Right lobe of liver (tissue), 6 donors: ENCODE data around the gene CNTN5. TPM values are rescaled to one million over a fixed set of nuclear protein-coding genes. Genes with fewer than 3 reads are reported as not detected.

Experiments
- ATAC-seq, 4 donors: fragments of 200-7000 bp; cut with Tn5 transposase; one replicate each; pipeline ENCODE4 v1.9.1; 2020; ENCODE audit warnings: mild to moderate bottlenecking in 4 of 4, moderate library complexity in 4 of 4
- DNase-seq, 3 donors: peaks; one replicate each; pipeline ENCODE4 v3.0.0-alpha.2; 2020
- H3K27ac ChIP-seq, 3 donors: fragments of 200-600 bp; one replicate each; pipeline ENCODE4 v1.8.0; 2022
- H3K27me3 ChIP-seq, 2 donors: fragments of 200-600 bp; one replicate each; pipeline ENCODE4 v1.8.0; 2022
- H3K36me3 ChIP-seq, 4 donors: fragments of 200-600 bp; sonication (generic) in 1 of 4; one replicate each; pipeline versions ENCODE4 v1.5.1 to v1.8.0; 2017 to 2022; ENCODE audit warnings: control low read depth in 1 of 4
- H3K4me1 ChIP-seq, 4 donors: fragments of 200-600 bp; sonication (generic) in 1 of 4; one replicate each; pipeline versions ENCODE4 v1.5.1 to v1.8.0; 2017 to 2022; ENCODE audit warnings: control low read depth in 1 of 4
- H3K4me3 ChIP-seq, 3 donors: fragments of 200-600 bp; one replicate each; pipeline ENCODE4 v1.8.0; 2022
- H3K9me3 ChIP-seq, 4 donors: fragments of 200-600 bp; sonication (generic) in 1 of 4; one replicate each; pipeline versions ENCODE4 v1.5.1 to v1.8.0; 2017 to 2022; ENCODE audit warnings: control low read depth in 1 of 4
- CTCF ChIP-seq, 4 donors: fragments of 200-600 bp in 3 of 4; fragments of 450-650 bp in 1 of 4; IDR thresholded peaks; one replicate each; pipeline versions ENCODE4 v1.5.1 to v1.8.0; 2016 to 2022; ENCODE audit warnings: antibody characterized with exemption in 4 of 4, mild to moderate bottlenecking in 2 of 4
- POLR2A ChIP-seq: fragments of 450-650 bp; IDR thresholded peaks from one replicate; pipeline ENCODE4 v1.6.1; 2017; ENCODE audit warnings: antibody characterized with exemption, mild to moderate bottlenecking
- WGBS: methylation state at CpG from one replicate; pipeline ENCODE4 v1.1.6; 2018; ENCODE audit warnings: low coverage, low lambda C conversion rate; ENCODE audit not compliant: insufficient coverage; ENCODE audit errors: missing lambda C conversion rate; 5-methylcytosine and 5-hydroxymethylcytosine counted together
- intact Hi-C, 2 donors: fragments of 100-400 bp; cut with DNase I; formaldehyde crosslinking; loops; one replicate each; pipeline versions ENCODE4 v1.11.2 to v1.14.1; 2022
- total RNA-seq, 6 experiments: library from RNA; depleted of rRNA in 2 of 6; stranded (reverse); fragments of >200 nt in 2 of 6; fragmentation: NEBNext Ultra II Directional in 3 of 6; extraction: Animal tissue kit (Norgen Biotek cat#: 25700) in 3 of 6; gene quantifications; one replicate each; pipeline versions ENCODE4 v1.1.0 to v1.2.4, GENCODE V29; 2016 to 2023
- donor health status: DM: no; HTN: yes; CAD: no.
- donor health status: DM: no; HTN: no; CAD: no.
- donor health status: DM: no; HTN: no; CAD: no.
- donor health status: DM: no; HTN: yes; CAD: no.
- donor health status: DM: no; HTN: yes; CAD: no.

CNTN5 gene
- total RNA-seq, 6 experiments from 2014 or later = 0.13 to 0.19 TPM; not detected in 4

DNA sequence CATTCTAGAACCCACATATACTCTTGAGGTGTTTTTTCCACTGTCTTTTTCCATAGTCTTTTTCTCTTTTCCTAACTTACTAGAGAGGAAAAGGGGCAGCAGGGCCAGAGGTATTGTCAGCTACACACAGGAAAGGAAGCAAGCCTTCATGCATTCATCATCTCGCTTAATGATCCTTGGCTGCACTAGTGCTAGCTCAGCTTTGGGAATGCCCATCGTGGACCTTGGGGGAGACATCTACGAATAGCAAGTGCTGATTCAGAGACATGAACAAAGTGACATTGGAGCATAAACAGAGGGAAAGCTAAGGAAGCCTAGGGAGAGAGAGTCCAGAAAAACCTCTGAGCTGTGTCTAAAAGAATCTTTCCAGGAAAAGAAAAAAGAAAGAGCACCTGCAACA lies 1200.1 kb downstream of the CNTN5 start:
- H3K4me1 ChIP-seq = no peaks in the 10 kb centered on the region
- H3K4me3 ChIP-seq = no peak overlapping the region
- intact Hi-C loops = no loop called here
- ATAC-seq (no peak), DNase-seq (no peak)
- no peaks in the 10 kb centered on the region for H3K36me3 ChIP-seq
- no peaks in the 10 kb centered on the region for H3K27me3 ChIP-seq
- TF ChIP-seq POLR2A (no peak), CTCF (IDR thresholded peaks at IDR 0.05) (no peak)
- 44% methylated on average over 3 of the region's 3 CpGs for WGBS
- no peaks in the 10 kb centered on the region for H3K9me3 ChIP-seq
- H3K27ac ChIP-seq = no peak overlapping the region

DNA sequence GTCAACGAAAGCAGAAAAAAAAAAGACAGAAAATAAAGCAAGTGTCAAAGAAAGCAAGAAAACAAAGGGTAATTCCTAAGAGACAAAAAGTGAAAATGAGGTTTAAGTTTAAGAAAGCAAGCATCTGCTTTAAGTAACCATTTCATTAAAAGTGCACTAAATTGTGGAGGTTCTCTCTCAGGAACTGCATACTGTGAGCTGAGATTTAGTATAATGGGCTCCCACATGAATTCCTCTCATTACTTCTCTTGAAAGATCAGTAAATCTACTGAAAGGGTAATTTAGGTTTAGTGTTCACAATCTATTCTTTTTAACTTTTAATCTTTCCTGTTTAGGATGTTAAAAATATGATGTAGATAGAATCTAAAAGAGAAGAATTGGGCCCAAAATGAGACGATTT lies 1201.0 kb downstream of the CNTN5 start:
- WGBS = 27% methylated on average over 2 of the region's 2 CpGs
- Histone ChIP-seq H3K27ac (no peak overlapping the region), H3K4me1 (no peaks in the 10 kb centered on the region), H3K9me3 (no peaks in the 10 kb centered on the region), H3K36me3 (no peaks in the 10 kb centered on the region), H3K4me3 (no peak overlapping the region), H3K27me3 (no peaks in the 10 kb centered on the region)
- intact Hi-C loops = no loop called here
- no peak for DNase-seq
- no peak for ATAC-seq
- TF ChIP-seq CTCF (IDR thresholded peaks at IDR 0.05) = no peak
- TF ChIP-seq POLR2A = no peak

DNA sequence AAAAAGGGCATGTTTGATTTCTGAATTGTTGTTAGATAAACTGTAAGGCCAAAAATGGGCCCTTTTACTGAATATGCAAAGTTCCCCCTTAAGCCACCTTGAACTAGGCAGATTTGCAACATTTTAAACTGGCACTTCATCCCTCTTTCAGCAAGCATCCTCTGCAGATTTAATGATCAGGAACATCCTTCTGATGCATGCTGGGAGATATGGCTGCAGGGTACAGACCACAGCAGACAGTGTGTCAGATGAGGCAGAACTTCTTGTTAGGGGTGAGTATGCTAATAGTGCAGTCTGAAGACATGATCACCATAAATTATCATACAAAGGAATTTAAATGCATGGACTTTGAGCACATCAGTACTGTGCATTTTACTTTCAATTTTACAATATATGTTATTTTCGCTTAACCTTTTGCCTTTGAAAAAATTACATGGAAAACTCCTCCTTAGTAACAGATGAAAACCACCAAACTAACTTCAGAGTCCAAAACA lies 1203.8 kb downstream of the CNTN5 start:
- Histone ChIP-seq H3K4me1 (no peaks in the 10 kb centered on the region), H3K9me3 (no peaks in the 10 kb centered on the region), H3K27me3 (no peaks in the 10 kb centered on the region), H3K27ac (no peak overlapping the region), H3K36me3 (no peaks in the 10 kb centered on the region), H3K4me3 (no peak overlapping the region)
- no peak for TF ChIP-seq CTCF (IDR thresholded peaks at IDR 0.05)
- TF ChIP-seq POLR2A = no peak
- WGBS = 44% methylated on average over 1 of the region's 1 CpG
- no peak for DNase-seq
- no peak for ATAC-seq
- intact Hi-C loops = no loop called here

DNA sequence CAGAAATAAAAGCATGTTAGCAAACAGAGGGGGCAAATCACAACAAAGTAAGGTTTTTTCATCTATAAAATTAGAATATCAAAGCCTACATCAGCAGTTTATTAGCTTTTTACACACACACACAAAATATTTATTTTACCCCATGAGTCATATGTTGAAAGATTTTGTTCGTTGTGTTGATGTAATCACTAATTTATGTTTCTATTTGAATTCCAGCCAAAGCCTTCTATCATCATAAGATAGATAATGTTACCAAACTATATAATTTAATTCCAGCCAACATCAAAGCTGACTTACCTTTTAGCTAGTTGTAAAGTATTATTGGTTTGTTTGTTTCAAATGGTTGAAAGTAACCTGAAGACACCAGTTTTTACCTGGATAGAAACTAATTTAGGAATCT lies 1208.3 kb downstream of the CNTN5 start:
- no peak overlapping the region for H3K4me3 ChIP-seq
- H3K9me3 ChIP-seq = no peaks in the 10 kb centered on the region
- no peaks in the 10 kb centered on the region for H3K27me3 ChIP-seq
- H3K4me1 ChIP-seq = no peaks in the 10 kb centered on the region
- no peaks in the 10 kb centered on the region for H3K36me3 ChIP-seq
- no peak overlapping the region for H3K27ac ChIP-seq
- no peak for DNase-seq
- intact Hi-C loops = no loop called here
- WGBS = 15% methylated on average over 1 of the region's 1 CpG
- no peak for ATAC-seq
- no peak for TF ChIP-seq POLR2A
- no peak for TF ChIP-seq CTCF (IDR thresholded peaks at IDR 0.05)

GRCh38 chr11:100232006-100232405 lies 1211.3 kb downstream of the CNTN5 start:
- 35% methylated on average over 2 of the region's 2 CpGs for WGBS
- H3K36me3 ChIP-seq = no peaks in the 10 kb centered on the region
- H3K4me1 ChIP-seq = no peaks in the 10 kb centered on the region
- H3K27ac ChIP-seq = no peak overlapping the region
- no peak overlapping the region for H3K4me3 ChIP-seq
- DNase-seq = no peak
- ATAC-seq = no peak
- intact Hi-C loops = no loop called here
- TF ChIP-seq POLR2A (no peak), CTCF (IDR thresholded peaks at IDR 0.05) (no peak)
- H3K9me3 ChIP-seq = no peaks in the 10 kb centered on the region
- no peaks in the 10 kb centered on the region for H3K27me3 ChIP-seq
